MCF 10A (cell line): ENCODE results near the gene PMF1. TPM values are rescaled to one million over a fixed set of nuclear protein-coding genes. Genes with fewer than 3 reads are reported as not detected.
A peak's percentile ranks its signal among the peaks of the same experiment; 100 is the strongest.

Experiments used
- BruUV-seq: library from RNA; stranded (reverse); fragments of 400-500 nt; replicated peaks from 2 replicates; lab custom pipeline; 2021; lab: Mats Ljungman, UMichigan
- CTCF ChIA-PET: fragments of 300-600 bp; sonication (Branson Sonifier 250); formaldehyde crosslinking; extraction: SDS; loops from one replicate; lab custom pipeline; 2021; ENCODE audit warnings: antibody characterized with exemption, inconsistent platforms; lab: Yijun Ruan, JAX
- POLR2A ChIA-PET: fragments of 300-600, 350-650 bp; sonication (Branson Sonifier 250); formaldehyde crosslinking; extraction: SDS; loops from one replicate; lab custom pipeline; 2020; ENCODE audit warnings: antibody characterized with exemption, inconsistent platforms; lab: Yijun Ruan, JAX
- DNase-seq: peaks from one replicate; pipeline ENCODE4 v3.0.0-alpha.2; 2018; ENCODE audit not compliant: unreplicated experiment
- H3K27ac Mint-ChIP-seq: one replicate; pipeline ENCODE4 v1.8.0; 2022; ENCODE audit warnings: mild to moderate bottlenecking, low read depth, mixed read lengths; ENCODE audit not compliant: unreplicated experiment
- H3K27me3 Mint-ChIP-seq: one replicate; pipeline ENCODE4 v1.8.0; 2022; ENCODE audit warnings: mixed read lengths; ENCODE audit not compliant: insufficient read depth, unreplicated experiment
- H3K36me3 Mint-ChIP-seq: one replicate; pipeline ENCODE4 v1.8.0; 2022; ENCODE audit warnings: mild to moderate bottlenecking, moderate library complexity, mixed read lengths; ENCODE audit not compliant: insufficient read depth, unreplicated experiment
- H3K4me1 Mint-ChIP-seq: one replicate; pipeline ENCODE4 v1.8.0; 2022; ENCODE audit warnings: mixed read lengths; ENCODE audit not compliant: insufficient read depth, unreplicated experiment
- H3K4me3 Mint-ChIP-seq: one replicate; pipeline ENCODE4 v1.8.0; 2022; ENCODE audit warnings: mild to moderate bottlenecking, moderate library complexity, mixed read lengths; ENCODE audit not compliant: unreplicated experiment
- H3K9me3 Mint-ChIP-seq: one replicate; pipeline ENCODE4 v1.8.0; 2022; ENCODE audit warnings: mixed read lengths; ENCODE audit not compliant: unreplicated experiment
- CTCF ChIP-seq: fragments of 200-600 bp; IDR thresholded peaks from one replicate; pipeline ENCODE4 v1.8.0; 2022; ENCODE audit warnings: antibody characterized with exemption, mild to moderate bottlenecking; ENCODE audit not compliant: unreplicated experiment
- intact Hi-C: fragments of 100-400 bp; cut with micrococcal nuclease; formaldehyde crosslinking; loops from 2 replicates; pipeline ENCODE4 v1.14.1; 2022
- total RNA-seq: library from RNA; stranded (reverse); gene quantifications from 2 replicates; pipeline ENCODE4 v1.2.3, GENCODE V29; 2022

The PMF1 gene
- total RNA-seq, 1 experiment from 2014 or later = 77.7 TPM

- TF ChIP-seq CTCF = no peak
- H3K36me3 Mint-ChIP-seq = peaks cover 82% of the 10 kb centered on the region
- POLR2A ChIA-PET = interaction anchor here (0.8 to 2.4 kb wide), 7 partner anchors 13 to 131 kb away, joined by 3 to 22 read pairs (median 3); partner anchors contain the start of genes CCT3, PMF1 and TSACC
Observed at GRCh38 chr1:156276532-156276931, 63.7 kb downstream of the PMF1 start.

GRCh38 chr1:156276966-156277381, 64.2 kb downstream of the PMF1 start:
- DNase-seq = peak; percentile 88
- Mint-ChIP-seq H3K27me3 (no peaks in the 10 kb centered on the region), H3K4me3 (no peak overlapping the region), H3K27ac (peak overlapping the region; percentile 36), H3K4me1 (peaks cover 32% of the 10 kb centered on the region), H3K9me3 (no peaks in the 10 kb centered on the region), H3K36me3 (peaks cover 78% of the 10 kb centered on the region)
- no TSS peak for BruUV-seq
- ChIA-PET CTCF (interaction anchor here (0.6 to 1.6 kb wide), 8 partner anchors 23 to 1000 kb away, joined by 3 to 6 read pairs (median 3); no protein-coding TSS in a partner anchor), POLR2A (interaction anchor here (0.8 to 2.4 kb wide), 7 partner anchors 13 to 131 kb away, joined by 3 to 22 read pairs (median 3); partner anchors contain the start of genes CCT3, PMF1 and TSACC)
- TF ChIP-seq CTCF = no peak
- intact Hi-C loops = no loop called here

More at GRCh38 chr1:156276532-156276931, 63.7 kb downstream of the PMF1 start:
- no TSS peak for BruUV-seq
- no peaks in the 10 kb centered on the region for H3K9me3 Mint-ChIP-seq
- DNase-seq = no peak
- H3K27me3 Mint-ChIP-seq = no peaks in the 10 kb centered on the region
- H3K4me1 Mint-ChIP-seq = peaks cover 28% of the 10 kb centered on the region
- no peak overlapping the region for H3K4me3 Mint-ChIP-seq
- CTCF ChIA-PET = interaction anchor here (0.6 to 1.6 kb wide), 6 partner anchors 23 to 1000 kb away, joined by 3 to 4 read pairs (median 3); no protein-coding TSS in a partner anchor
- H3K27ac Mint-ChIP-seq = peak overlapping the region; percentile 36
- intact Hi-C loops = no loop called here

- H3K27ac Mint-ChIP-seq = no peak overlapping the region
Observed at GRCh38 chr1:156279837-156280236, 67.0 kb downstream of the PMF1 start.

More at GRCh38 chr1:156279837-156280236, 67.0 kb downstream of the PMF1 start:
- H3K9me3 Mint-ChIP-seq = no peaks in the 10 kb centered on the region
- no TSS peak for BruUV-seq
- TF ChIP-seq CTCF = no peak
- DNase-seq = no peak
- CTCF ChIA-PET = interaction anchor here (0.5 to 6.5 kb wide), 14 partner anchors 14 to 351 kb away, joined by 3 to 72 read pairs (median 6); no protein-coding TSS in a partner anchor
- POLR2A ChIA-PET = interaction anchor here (0.6 to 10.4 kb wide), 10 partner anchors 10 to 1236 kb away, joined by 3 to 210 read pairs (median 32); partner anchors contain the start of genes CCT3, GLMP, PMF1 and SLC25A44
- intact Hi-C loops = loop anchor here (5.0 kb wide), 1 partner anchor 37 kb away; no protein-coding TSS in a partner anchor
- H3K4me1 Mint-ChIP-seq = peaks cover 48% of the 10 kb centered on the region
- H3K4me3 Mint-ChIP-seq = no peak overlapping the region
- H3K27me3 Mint-ChIP-seq = no peaks in the 10 kb centered on the region
- peaks cover 49% of the 10 kb centered on the region for H3K36me3 Mint-ChIP-seq
